ENCODE data around the gene VTI1A. TPM values are rescaled to one million over a fixed set of nuclear protein-coding genes. Genes with fewer than 3 reads are reported as not detected.

Gene VTI1A
- total and polyA plus RNA-seq, 9 of the 15 experiments (the other 6 are each of a cell fraction or from before 2014, with no cell fraction given): 9.3 to 21.4 (median 16.0) TPM

- TF ChIP-seq DEAF1 (CRISPR knock-in tag; IDR thresholded peaks at IDR 0.05) (peak; percentile 49; the same call in 1 of the 2 replicates), REST (IDR thresholded peaks at IDR 0.05; ENCODE audit: borderline replicate concordance) (peak; percentile 46; the same call in 1 of the 2 replicates), REST (CRISPR knock-in tag; IDR thresholded peaks at IDR 0.05; ENCODE audit: low read depth) (no peak), PCBP1 (IDR thresholded peaks at IDR 0.05; ENCODE audit: low read depth, low read length, poor library complexity, severe bottlenecking) (no peak), PHTF2 (CRISPR knock-in tag; IDR thresholded peaks at IDR 0.05) (no peak)
Observed at GRCh38 chr10:112434988-112435619, 11.9 kb upstream of the VTI1A start (continued).

All from K562 (cell line).